Frontal cortex (tissue), 4 donors: ENCODE measurements around the gene GOT2. TPM values are rescaled to one million over a fixed set of nuclear protein-coding genes. Genes with fewer than 3 reads are reported as not detected.
"Not testable (repeated sequence)": the region's sequence is repeated elsewhere in the genome, so short reads cannot be mapped to it uniquely, and the experiment has no call there.

ENCODE experiments used
- DNase-seq, 2 donors: peaks; one replicate each; pipeline ENCODE4 v3.0.0; 2012; ENCODE audit warnings: low spot score in 2 of 2
- FAIRE-seq: peaks from 2 replicates; lab custom pipeline; 2012; peaks lifted over from hg19 to GRCh38; lab: Jason Lieb, UNC
- total RNA-seq: library from RNA; depleted of rRNA; stranded (reverse); fragments of >200 nt; gene quantifications from one replicate; pipeline ENCODE4 v1.2.3, GENCODE V29; 2014
- donor health status: control.
- donor health status: control.
- donor health status: control.

Gene GOT2
- 33.8 TPM for total RNA-seq

DNA sequence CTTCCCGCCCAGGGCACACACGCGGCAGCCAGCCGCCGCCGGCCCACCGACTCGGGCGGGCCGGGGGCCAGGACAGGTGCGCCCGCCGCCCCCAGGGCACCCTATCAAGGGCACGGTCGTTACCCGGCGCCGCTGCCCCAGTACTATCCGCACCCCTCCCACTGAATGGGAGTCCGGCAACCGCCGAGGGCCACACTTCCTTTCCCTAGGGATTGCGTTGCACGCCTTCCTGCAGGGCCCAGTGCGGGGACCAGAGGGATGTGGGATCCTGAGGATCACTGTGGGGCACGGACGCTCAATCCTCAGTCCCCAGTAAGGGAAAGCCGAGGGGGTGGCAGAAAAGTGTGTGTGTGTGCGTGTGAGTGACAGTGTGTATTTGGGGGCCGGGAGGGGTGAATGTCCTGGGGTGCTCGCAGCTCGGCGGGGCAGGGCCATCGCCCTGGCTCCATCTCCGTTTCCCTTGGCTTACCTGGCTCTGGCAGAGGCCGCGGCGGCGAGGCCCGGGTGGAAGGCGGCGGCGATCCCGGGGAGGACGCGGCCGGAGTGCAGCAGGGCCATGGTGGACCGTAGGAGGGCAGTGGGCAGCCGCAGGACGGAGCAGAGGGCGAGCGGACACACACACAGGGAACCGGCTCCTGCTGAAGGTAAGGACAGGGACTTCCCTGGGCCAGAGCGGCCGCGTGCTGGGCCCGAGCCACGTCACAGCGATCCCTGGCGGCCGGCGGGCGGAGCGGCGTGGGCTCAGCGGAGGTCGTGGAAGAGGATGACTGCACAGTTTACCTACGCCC is at the start of gene GOT2:
GOT2 (minus strand) TSS at position 646 of the 788 bp plus-strand sequence; CDS start at position 558, 88 bp downstream.
- DNase-seq (peak; percentile 74 to 79), FAIRE-seq (no peak)

DNA sequence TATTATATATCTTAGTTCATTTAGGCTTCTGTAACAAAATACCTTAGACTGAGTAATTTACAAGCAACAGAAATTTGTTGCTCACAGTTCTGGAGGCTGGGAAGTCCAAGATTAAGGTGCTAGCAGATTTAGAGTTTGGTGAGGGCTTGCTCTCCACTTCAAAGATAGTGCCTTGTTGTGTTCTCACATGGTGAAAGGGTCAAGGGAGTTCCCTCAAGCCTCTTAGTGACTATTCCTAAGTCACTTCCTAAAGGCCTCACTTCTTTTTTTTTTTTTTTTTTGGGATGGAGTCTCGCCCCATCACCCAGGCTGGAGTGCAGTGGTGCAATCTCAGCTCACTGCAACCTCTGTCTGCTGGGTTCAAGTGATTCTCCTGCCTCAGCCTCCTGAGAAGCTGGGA is 45.2 kb upstream of the GOT2 start:
- DNase-seq, FAIRE-seq: not testable (repeated sequence)

DNA sequence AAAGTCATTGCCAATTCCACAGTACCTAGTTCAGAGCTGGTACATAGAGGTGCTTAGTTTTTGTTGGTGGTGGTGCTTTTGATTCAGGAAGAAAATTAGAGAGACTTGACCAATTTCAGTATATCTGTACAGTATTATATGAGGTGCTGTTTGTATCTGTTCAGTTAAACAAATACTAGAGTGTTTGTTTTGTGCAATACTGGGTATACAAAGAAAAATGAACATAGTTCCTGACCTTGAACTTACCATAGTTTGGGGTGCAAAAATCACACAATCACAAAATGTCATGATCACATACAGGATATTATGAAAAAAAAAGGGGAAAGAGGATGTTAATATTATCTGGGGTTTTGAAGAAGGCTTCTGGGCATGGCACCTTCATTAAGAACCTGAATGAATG is 39.8 kb upstream of the GOT2 start:
- FAIRE-seq (no peak), DNase-seq (no peak)

DNA sequence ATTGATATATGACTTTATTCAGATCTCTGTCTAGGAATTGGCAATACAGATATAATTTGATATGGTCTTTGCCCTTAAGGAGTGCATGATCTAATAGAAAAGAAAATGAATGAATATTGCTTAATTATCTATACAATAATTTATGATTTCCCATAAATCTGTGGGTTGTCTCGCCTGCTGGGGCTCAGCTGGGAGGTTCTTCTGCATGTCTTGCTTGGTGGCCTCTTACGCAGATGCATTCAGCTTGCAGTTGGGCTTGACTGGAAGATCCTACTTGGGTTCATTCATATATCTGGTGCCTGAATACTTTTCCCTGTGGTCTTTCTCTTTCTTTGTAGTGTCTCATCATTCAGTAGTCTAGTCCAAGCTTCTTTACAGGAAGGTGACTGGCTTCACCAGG is 34.0 kb upstream of the GOT2 start:
- no peak for FAIRE-seq

DNA sequence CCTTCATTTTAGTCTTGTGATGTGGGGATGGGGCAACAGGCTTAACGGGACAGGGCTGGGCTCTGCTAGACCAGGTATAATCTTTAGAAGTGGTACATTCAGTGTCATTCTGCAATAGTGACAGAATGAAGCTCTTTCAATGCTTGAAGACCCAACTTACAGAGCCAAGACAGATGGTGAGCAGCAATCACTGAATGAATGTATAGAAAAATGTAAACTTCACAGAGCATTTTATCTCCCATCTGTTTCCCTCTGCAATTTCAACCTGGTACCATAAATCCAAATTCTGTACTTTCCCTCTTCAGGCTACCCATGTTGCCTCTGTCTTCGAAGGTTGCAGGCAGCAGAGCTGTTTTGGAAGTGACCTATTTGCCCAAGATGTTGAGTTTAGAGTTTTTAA is 33.5 kb upstream of the GOT2 start:
- DNase-seq (no peak), FAIRE-seq (no peak)

More for the DNA sequence above, 34.0 kb upstream of the GOT2 start:
- DNase-seq, result no peak

DNA sequence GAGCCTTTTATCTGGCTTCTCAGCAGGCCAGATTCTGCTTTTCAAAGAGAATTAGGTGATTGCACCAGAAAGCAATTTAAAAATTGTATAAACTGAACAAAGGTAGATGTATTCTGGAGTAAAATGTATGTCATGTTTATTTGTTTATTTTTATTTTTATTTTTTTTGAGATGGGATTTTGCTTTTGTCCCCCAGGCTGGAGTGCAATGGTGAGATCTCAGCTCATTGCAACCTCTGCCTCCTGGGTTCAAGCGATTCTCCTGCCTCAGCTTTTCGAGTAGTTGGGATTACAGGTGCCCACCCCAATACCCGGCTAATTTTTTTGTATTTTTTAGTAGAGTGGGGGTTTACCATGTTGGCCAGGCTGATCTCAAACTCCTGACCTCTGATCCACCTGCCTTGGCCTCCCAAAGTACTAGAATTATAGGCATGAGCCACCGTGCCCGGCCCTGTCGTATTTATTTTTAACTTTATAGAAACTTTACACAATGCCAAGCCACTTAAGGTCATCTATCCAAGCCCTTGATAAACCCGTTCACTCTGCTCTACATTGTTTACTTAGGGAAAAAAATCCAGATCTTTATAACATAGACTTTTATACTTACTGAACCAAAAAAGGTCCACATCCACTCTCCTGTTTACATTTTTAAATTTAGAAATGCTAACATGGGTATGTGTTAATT is 22.7 kb upstream of the GOT2 start:
- FAIRE-seq, result no peak
- no peak for DNase-seq

DNA sequence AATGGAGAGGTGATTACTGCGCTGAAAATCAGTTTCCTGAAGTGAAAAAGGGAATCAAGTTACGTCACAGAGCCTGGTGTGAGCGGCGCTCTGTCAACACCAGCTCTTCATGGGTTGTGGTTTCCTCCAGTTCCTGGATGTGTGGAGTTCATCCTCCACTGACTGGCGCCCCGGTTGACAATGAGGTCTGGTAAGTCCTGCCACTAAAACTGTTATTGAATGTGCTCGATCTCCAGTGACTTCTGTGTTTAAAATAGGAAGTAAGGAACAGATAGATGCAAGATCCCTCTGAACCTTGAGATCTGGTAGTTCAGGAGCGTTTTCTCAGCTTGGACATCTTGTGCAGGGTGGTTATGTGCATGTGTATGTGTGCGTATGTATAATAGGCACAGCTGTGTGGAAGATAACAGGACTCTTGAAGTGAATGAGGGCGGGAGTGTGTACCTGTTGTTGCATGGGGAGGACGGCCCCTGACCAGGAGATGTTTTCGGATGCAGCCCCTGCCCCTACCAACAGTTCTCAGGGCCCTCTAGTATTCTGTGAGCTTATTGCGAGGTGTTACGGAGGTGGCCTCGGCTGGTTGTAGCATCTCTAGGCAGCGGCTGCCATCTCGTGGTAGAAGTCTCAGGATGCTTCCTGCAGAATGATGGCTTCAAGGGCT is 22.0 kb upstream of the GOT2 start:
- FAIRE-seq, result no peak
- DNase-seq, result peak; percentile 42 to 52

DNA sequence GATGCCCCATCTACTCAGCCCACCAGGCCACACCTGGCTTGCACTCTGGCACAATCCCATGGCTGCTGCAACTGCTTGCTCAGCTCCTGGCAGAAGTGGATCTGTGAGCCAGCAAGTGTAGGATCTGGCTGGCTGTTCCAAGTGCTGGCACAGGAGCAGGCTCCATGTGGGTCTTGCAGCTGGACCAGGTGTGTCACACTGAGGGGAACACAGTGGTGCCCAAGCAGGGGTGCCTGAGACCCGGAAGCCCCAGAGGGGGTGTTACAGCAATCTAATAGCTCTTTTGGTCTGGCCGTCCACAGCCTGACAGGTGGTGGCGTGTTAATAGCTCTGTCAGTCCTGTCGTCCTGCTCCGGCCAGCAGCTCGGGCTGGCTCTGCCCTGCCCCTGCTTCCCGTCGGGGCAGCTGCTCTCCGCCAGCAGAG is 19.6 kb upstream of the GOT2 start:
- FAIRE-seq (no peak), DNase-seq (no peak)

DNA sequence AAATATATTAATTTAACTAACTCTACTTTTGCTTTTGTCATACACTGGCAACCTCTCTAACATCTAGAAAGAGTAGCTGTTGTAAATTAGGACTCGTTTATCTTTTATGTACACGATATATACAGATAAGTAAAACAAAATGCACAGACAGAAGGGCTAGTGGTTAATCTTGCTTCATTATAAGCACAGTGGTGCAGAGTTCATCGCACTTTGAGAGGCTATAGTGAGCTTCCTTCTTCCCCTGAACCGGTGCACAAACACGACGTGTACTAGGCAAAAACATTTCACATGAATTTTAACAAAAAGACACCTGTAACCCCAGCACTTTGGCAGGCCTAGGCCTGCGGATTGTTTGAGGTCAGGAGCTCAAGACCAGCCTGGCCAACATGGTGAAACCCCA is 10.4 kb upstream of the GOT2 start:
- DNase-seq (no peak), FAIRE-seq (no peak)

DNA sequence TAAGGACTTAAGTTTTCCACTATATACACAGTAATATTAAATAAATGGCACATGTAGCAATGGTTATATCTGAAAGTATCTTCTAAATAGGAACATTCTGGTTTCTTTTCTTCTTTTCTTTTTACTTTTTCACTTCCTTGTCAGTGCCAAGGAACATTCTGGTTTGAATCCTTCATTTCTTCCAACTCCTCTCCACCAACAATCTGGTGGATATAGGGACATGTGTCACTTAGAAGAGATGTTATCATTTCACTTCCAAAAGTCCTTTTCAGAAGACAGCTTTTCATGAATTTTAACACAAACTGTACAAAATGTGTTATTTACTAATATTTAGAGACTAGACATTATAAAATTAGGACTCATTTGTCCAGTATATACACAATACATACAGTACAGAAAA is 7.9 kb upstream of the GOT2 start:
- DNase-seq, result no peak
- FAIRE-seq, result no peak

DNA sequence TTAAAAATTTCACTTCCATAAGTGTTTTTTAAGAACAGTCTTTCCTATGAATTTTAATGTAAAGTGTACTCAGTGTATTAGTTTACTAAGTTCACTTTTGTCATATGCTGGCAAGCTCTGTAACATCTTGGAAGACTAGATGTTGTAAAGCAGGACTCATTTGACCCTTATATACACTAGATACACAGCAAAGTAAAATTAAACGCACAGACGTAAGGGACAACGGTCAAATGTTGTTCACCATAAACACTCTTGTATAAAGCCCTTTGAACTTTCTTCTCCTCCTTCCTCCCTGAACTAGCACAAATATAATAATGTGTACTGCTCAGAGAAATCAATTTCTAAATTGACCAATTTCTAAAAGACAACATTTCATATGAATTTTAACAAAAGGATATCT is 7.0 kb upstream of the GOT2 start:
- DNase-seq (no peak), FAIRE-seq (no peak)

DNA sequence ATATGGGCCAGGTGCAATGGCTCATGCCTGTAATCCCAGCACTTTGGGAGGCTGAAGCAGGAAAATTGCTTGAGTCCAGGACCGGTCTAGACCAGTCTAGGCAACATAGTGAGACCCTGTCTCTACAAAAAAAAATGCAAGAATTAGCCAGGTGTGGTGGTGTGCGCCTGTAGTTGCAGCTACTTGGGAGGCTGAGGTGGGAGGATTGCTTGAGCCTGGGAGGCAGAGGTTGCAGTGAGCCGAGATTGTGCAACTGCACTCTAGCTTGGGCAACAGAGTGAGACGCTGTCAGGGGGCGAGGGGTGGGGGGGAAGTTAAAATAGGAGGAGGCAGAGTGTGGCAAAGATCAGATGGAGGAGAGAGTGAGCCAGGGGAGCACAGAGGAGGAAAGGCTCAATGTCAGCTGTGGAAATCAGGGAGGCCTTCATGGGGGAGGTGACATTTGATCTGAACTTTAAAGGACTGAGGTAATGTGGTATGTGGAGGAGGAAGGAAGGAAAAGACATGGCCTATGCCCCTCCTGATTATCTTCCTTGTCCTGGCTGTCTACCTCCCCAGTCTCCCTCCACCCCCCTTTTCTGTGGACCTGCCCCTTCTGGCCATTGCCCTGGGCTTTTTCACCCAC is 4.7 kb upstream of the GOT2 start:
- FAIRE-seq (no peak), DNase-seq (no peak)

DNA sequence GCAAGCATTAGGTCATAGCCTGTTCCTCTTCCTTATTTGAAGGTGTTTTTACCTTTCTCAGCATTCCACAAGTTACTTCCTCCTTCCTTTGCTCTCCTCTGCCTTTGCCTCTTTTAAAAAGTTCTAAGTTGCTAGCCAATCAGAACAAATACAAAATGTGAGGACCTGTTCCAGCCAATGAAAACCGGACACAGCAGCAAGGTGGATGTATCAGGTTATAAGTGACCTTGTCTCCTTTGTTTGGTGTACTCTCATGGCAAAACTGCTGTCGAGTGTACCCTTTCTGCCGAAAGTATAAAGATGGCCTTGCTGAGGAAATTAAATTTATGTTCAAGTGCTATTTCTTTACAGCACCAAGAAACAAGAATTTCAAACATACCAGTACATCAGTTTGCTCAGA is 2.2 kb upstream of the GOT2 start:
- DNase-seq, FAIRE-seq: not testable (repeated sequence)

DNA sequence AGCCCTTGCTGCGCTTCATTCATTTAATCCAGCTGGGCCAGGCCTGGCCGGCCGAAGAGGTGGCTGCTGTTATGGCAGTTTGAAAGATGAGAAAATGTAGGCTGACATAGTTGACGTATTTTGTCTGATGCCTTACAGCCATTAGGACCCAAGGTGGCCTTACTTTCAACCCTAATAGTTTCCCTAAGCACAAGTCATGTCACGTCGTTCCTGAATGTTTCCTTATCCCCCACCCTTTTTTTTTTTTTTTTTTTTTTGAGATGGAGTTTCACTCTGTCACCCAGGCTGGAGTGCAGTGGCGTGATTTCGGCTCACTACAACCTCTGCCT is 307 bp upstream of the GOT2 start:
- DNase-seq (no peak), FAIRE-seq (no peak)

DNA sequence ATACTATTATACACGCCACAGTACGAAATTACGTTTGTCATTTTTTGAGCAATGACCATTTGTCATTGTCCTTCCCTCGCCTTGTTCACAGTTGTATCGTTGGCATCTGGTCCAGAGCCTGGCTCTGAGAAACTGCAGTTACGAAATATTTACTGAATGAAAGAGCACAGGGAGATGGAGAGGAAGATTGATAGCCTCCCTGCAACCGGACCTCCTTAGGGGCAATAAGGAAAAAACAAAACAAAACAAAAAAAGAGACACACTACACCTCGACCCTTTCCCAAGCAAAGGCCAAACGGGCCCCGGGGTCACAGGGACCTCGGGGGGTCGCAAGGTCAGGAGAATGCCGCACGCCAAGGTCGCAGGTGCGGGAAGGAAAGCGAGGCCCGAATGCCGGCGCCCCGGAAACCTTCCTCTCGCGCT is 857 bp downstream of the GOT2 start:
- DNase-seq (no peak), FAIRE-seq (no peak)

DNA sequence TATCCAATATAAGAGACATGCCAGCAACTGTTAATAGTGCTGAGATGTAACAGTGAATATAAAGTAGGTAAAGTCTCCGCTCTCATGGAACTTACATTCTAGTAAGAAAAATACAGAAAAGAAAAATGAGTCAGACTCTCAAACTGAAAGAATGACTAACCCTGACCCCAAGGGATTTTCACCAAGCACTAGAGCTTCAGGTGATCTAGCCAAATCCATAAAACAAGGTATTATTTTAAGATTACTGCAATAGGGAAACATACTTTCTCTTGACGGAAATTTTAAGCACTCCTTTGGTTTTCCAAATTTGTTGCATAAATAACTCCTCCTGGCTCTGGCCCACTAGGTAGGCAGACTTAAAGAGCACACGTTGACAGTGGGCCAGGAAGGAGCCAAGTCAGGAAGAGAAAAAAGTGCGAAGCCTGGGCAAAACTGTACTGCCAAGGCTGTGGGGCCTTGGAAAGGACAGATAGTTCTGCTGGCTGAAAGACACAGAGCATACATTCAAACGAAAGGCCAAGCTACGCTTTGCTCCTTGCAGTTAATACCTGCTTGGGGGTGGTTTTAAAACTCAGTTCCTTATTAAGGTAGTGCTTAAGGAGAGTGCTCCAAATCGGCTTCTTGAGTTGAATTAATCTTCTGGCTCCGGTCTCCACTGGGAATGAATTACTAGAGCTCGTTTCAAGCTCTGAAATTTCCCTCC is 1.4 kb downstream of the GOT2 start:
- FAIRE-seq, result no peak
- DNase-seq, result no peak

DNA sequence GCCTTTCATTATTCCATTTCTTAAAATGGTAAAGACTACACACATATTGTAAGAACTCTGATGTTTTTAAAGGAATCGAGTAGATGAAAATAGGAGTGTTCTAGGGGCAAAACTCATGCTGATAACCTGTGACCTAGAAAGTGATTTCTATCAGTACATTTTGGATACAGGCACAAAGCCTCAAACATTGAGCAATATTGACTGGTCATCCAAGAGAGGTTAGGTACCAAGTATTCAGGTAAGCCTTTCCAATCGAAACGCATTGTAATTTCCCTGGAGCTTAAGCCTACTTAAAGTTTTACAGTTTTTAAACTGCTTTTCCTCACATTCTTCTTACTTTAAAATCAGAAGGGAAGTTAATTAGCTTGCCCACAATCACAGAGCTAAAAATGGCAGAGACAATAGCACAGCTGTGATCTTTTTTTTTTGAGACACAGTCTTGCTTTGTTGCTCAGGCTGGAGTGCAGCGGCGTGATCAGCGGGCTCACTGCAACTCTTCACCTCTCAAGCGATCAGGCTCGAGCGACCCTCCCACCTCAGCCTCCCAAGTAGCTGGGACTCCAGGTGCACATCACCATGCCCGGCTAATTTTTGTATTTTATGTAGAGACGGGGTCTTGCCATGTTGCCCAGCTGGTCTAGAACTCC is 3.3 kb downstream of the GOT2 start:
- no peak for FAIRE-seq
- no peak for DNase-seq

DNA sequence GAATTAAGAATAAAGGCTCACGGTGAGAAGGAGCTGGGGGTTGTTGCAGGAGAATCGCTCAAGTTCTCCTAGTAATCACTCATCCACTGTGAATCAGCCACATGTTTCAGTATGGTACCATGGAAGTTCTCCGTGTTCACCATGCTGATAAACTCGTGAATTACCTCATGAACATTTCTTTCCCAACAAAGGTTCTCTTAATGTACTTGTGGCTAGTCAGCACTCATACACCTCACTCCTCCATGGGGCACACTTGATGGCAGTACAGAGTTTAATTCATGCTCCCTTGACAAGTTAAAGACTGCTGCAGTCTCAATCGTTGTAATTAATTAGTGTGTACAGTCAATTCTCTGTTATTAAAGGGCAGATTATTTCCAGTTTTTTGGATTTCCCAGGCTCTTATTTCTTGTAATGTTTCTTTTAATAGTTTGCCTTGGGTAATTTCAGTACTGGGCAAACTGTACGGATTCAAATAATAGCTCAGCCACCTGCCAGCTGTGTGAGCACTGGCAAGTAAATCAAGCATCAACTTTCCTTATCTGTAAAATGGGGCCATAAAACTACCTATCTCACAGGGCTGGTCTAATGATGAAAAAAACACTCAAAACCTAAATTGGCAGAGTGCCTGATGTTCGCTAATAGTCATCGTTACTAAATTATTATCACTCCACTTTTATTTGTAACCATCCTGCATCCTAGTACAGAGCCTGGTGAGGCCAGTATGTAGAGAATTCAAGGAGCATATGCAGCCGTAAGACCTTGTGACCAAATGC is 6.1 kb downstream of the GOT2 start:
- no peak for DNase-seq
- FAIRE-seq, result no peak
